ENCODE data around the gene ATP2C1. TPM values are rescaled to one million over a fixed set of nuclear protein-coding genes. Genes with fewer than 3 reads are reported as not detected.

The ATP2C1 gene
- total and polyA plus RNA-seq, 2 of the 4 experiments (the other 2 are of a cell fraction): 41.4 to 50.2 TPM

DNA sequence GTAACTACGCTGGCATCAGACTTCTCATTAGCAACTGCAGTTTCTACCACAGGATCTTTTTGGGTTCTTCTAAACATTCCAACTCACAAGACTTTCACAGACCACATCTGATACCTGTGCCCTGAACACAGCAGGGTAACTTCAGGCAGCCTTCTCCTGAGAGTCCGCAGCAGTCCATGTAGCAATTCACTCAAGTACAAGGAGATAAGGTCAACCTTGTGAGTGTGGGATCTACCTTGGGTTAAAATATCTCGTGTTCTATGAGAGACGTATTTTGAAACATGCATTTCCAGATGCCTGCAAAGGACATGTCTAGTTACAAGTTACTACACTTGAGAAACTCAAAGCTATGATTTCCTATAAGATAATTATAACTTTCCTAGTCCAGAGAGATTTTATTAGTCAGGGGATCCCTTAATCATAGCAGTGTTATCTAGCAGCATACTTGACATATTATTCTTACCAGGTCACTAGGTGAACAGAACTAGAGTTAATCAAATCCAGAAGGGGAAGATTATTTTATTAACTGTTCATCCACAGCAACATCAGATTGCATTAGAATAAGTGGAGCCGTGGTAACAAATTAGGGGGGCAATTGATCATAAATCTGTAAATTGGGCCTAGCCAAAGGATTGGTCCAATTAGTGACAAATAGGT is 66.4 kb downstream of the ATP2C1 start:
- peak; percentile 27; the same call in 1 of the 2 replicates for ATAC-seq (ENCODE audit: low read depth)
- Histone ChIP-seq H4K91ac (ENCODE audit: insufficient read depth, low read depth, low read length) (peak overlapping the region; percentile 32; the same call in 1 of the 2 replicates), H3K56ac (ENCODE audit: extremely low read depth, insufficient read depth, low read length) (no peak overlapping the region; the same call in 1 of the 2 replicates), H3K4me2 (ENCODE audit: low read depth, low read length) (peak overlapping the region; percentile 44; the same call in 1 of the 2 replicates), H4K20me1 (ENCODE audit: insufficient read depth, low read length) (no peaks in the 10 kb centered on the region), H2BK5ac (ENCODE audit: low read depth, low read length, poor library complexity, severe bottlenecking) (peak overlapping the region; percentile 65), H3K4ac (ENCODE audit: low read depth, low read length) (peak overlapping the region; percentile 52; the same call in 1 of the 2 replicates), H3K9me1 (ENCODE audit: insufficient read depth, low read length) (peaks cover 5% of the 10 kb centered on the region; the same call in 1 of the 2 replicates), H3K23ac (ENCODE audit: low read depth, low read length) (peak overlapping the region; percentile 16; the same call in 1 of the 2 replicates), H3K9me3 (ENCODE audit: control insufficient read depth, insufficient read depth, low read length) (no peaks in the 10 kb centered on the region), H3K36me3 (ENCODE audit: control insufficient read depth, insufficient read depth, low read length) (peaks cover 10% of the 10 kb centered on the region), H3K27ac (ENCODE audit: insufficient read depth, low read length) (peak overlapping the region; percentile 62; the same call in 1 of the 2 replicates), H2AK5ac (ENCODE audit: low read depth, low read length) (no peak overlapping the region; the same call in 1 of the 2 replicates), H3K79me1 (ENCODE audit: low read depth in 1 of 2, low read length in 2 of 2) (peaks cover 7 to 10% of the 10 kb centered on the region in 2 experiments), H3K4me3 (ENCODE audit: insufficient read depth, low read depth, low read length) (no peak overlapping the region), H2AK9ac (replicated peaks; ENCODE audit: low read depth, low read length, poor library complexity) (peak overlapping the region; percentile 80), H3K9ac (ENCODE audit: low read depth, low read length) (no peak overlapping the region), H4K5ac (ENCODE audit: low read depth, low read length) (peak overlapping the region; percentile 59; the same call in 1 of the 2 replicates), H4K8ac (ENCODE audit: low read depth in 2 of 2, low read length in 2 of 2) (peak overlapping the region in 1 of 2 experiments; percentile 47; a peak in 1 of 4 replicates), H3K18ac (ENCODE audit: low read depth, low read length) (peak overlapping the region; percentile 31; the same call in 1 of the 2 replicates), H2BK120ac (ENCODE audit: low read depth, low read length) (peak overlapping the region; percentile 50; the same call in 1 of the 2 replicates), H3K27me3 (ENCODE audit: control insufficient read depth, insufficient read depth, low read length) (no peaks in the 10 kb centered on the region), H3K14ac (replicated peaks; ENCODE audit: low read depth, low read length) (0 out of 2 replicates have a peak overlapping the region, but pooled peaks have one; percentile 44), H2BK20ac (ENCODE audit: low read depth, low read length) (no peak overlapping the region; the same call in 1 of the 2 replicates), H3K4me1 (ENCODE audit: control insufficient read depth, insufficient read depth, low read length) (peaks cover 3% of the 10 kb centered on the region), H2AFZ (replicated peaks; ENCODE audit: low read length, poor library complexity) (no peak overlapping the region), H2BK15ac (ENCODE audit: low read depth, low read length) (peak overlapping the region; percentile 44; the same call in 1 of the 3 replicates)
- ChIA-PET CTCF (no interaction called here), POLR2A (ENCODE audit: unreplicated experiment) (no interaction called here)
- BruUV-seq (replicated peaks): no TSS peak
- in situ Hi-C loops (cut with MboI; ENCODE audit: low sequenced_read_pairs): loop anchor here (25.0 kb wide), 1 partner anchor 1477 kb away; no protein-coding TSS in a partner anchor
- peak; percentile 56 for DNase-seq
- intact Hi-C loops (cut with micrococcal nuclease): loop anchor here (10.0 kb wide), 1 partner anchor 385 kb away; no protein-coding TSS in a partner anchor
- WGBS, 2 experiments (ENCODE audit: extremely low coverage in 2 of 2, insufficient read length in 1 of 2): no CpG with 5 or more reads among the region's 5 CpGs
- TF ChIP-seq RFX5 (IDR thresholded peaks at IDR 0.05; ENCODE audit: low read depth, low read length): no peak
- TF ChIP-seq POLR2A (IDR thresholded peaks at IDR 0.05; ENCODE audit: low read depth, low read length): no peak
- no peak for TF ChIP-seq NFE2L2 (IDR thresholded peaks at IDR 0.05; ENCODE audit: low read depth, low read length)
- no peak for TF ChIP-seq MXI1 (IDR thresholded peaks at IDR 0.05; ENCODE audit: borderline replicate concordance, low read depth, low read length)
- dilution Hi-C loops (cut with HindIII; ENCODE audit: low sequenced_read_pairs, unreplicated experiment): no loop called here

All from IMR-90 (cell line).